ENCODE data around the gene TMEM158.

Gene TMEM158

DNA sequence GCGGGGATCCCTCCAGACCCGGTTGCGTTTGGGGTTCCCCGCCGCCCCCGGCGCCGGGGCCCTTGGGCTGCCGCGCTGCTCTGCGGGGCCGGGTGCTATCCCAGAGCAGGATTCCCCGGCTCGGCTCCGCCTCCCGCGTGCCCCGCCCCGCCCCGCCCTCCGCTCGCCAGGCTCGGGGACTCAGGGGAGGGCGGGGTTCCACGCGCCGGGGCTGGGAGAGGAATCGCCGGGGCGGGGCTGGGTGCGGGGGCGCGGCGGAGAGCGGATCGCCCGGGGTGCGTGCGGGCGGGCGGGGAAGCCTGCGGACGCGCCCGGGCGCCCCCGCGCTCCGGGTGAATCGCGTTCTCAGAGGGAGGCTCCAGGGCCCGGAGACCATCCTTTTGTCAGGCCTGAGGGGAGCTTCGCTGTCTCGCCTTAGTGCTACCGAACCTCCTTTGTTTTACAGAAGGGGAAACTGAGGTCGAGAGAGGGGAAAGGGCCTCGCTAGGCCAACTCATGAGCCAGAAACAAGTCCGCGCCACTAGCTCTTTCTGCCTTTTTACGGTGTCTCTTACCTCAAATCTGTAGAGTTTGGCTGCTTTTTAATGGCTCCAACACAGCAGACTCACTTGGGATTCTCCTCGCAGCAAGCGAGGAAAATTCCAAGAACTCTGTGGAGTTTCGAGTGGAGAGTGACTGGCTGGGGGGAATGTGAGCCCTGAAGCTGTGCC, at the start of gene TMEM158:
TSS of gene TMEM158 (minus strand) at position 82 of the 710 bp plus-strand sequence. CDS start 260 bp downstream, outside the sequence.
- peak in 48 of 51 donors; percentile 3 to 80 (median 48) for DNase-seq

DNA sequence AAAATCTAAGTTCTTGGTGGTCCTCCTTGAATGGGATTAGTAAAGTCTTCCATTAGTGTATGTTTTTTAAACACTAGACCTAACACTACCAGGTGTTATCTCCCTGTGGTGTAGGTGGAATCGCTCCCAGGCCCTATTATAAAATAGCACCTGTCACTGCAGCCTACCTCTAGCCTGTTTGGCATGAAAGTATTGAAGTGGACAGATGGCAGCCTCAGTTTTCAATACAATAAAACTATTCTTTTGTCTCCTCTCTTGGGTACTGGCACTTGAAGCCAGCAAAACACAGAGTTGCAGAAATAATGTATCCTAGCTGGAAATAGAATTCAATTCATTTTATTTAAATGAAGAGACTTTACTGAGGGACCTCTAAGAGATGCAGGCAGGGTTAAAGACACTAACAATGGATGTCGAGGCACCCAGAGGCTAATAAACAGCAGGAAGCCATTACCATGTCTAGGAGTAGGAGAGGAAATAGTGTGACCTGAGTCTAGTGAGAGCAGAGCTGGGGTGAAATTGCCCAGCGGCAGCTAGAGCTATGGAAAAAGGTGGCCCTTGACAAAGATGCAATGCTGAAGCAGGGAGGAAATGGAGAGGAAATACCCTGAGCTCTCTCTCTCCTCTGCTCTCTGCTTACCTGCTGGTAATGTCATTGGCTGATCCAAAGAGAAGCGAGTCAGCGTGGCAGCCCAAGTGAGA, 49.1 kb upstream of the TMEM158 start:
- no peak for DNase-seq

DNA sequence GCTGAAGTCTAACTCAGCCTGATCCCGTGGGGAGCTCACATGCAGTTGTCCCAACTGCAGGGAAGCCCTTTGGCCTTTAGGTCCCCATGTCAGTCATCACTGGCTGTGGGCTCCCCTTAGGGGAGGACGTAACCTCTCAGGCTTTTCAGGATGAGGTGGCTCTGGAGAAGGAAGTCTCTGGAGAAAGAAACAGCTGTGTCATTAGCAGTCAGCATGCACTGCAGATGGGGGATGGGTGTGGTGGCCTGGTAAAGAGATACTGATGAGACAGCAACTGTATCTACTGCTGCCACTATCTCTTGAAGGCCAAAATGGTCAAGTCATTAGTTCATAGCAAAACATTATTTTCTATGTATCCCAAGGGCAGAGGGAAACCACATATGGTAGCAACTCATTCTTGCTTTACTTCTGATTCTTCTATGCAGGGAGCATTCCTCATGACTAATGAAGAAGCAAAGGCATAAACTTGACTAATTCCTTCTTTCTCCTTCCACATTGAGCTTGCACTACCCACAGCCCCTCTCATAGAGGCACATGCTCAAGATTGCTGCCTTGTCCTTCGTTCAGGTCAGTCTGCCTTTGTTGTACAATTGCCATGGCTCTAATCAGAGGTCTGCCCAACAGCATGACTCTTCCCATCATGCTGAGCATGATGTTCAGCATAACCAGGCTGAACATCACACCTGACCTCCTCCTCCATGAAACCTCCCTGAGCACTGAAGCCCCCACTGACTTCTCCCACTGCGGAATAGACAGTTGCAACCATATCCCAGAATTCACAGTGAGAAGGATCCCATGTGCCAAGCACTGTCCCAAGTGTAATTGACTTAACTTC, 47.8 kb upstream of the TMEM158 start:
- no peak for DNase-seq

DNA sequence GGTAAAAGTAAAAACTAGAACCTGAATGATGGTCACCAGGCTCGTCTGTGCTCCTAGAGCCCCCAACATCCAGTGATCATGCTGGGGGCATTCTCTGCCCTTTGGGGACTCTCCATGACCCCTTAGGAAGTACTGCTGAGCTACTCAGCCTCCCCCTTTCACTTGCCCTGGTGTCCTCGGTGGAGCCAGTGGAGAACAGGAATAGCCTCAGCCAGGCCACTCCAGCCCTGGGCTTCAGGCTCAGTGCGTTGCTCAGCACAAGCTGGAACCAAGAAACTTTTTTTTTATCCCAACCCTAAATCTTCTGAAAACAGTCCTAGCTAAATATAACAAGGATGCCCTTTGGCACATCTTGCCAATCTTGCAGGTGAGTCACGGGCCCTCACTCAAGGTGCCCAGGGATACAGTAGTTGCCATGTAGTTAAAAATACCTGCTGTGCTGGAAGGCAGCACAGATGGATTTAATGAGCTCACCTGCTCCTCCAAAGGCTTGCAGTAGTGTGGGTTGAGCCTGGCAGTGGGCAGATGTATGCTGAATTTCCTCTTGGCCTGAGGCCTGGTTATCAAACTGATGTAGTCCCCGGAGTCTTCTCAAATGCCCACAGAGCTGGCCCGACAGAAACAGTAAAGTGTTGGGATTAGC, 46.9 kb upstream of the TMEM158 start:
- DNase-seq, result no peak

DNA sequence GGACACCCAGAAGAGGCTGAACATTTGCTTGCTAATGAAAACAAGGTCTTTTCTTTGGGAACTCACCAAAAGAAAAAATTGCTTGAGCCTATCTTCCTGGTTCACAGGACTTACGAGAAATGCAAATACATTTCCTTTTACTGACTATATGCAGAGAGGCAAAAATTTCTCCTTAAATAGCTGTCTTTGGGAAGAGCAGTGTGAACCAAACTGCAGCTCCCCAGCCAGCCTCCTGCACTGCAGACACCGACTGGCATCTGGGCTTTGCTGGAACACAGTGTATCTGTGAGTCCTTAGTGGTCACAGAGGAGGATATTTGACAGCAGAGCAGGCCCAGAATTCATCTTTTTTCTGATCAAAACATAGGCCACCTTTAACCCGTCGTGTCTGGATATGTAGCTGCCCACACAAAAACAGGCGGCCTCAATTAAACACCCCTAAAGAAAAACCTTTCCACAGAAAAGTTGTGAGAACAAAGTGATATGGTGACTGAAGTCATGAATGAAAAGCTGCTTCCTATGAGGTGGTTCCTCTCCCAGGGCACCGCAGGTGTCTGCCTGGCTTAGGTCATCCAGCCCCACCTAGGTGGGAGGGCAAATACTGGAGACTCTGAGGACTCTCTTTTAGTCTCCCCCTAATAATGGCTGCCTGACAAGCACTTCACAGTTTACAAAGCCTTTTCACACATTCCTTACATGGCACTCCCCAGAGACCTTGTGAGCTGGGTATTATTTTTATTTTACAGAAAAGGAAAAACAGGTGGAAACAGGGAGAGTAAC, 46.1 kb upstream of the TMEM158 start:
- no peak for DNase-seq

DNA sequence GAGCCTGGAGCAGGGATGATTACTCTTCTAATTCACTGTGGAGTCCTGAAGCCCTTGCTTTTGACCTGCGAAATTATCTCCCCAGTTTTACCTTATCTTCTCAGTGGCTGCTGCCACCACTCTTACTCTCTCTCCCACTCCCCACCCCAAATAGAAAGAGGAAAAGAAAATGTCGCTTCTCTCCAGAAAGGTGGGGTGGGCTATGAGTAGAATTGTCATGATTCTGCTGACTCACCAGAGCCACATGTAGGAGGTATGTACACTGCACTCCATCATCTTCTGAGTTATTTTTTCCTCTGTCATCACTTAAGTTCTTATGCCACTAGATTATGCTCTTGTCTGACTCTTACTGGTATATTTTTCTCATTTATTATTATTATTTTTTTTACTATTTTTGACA, 43.9 kb upstream of the TMEM158 start:
- DNase-seq, result no peak

DNA sequence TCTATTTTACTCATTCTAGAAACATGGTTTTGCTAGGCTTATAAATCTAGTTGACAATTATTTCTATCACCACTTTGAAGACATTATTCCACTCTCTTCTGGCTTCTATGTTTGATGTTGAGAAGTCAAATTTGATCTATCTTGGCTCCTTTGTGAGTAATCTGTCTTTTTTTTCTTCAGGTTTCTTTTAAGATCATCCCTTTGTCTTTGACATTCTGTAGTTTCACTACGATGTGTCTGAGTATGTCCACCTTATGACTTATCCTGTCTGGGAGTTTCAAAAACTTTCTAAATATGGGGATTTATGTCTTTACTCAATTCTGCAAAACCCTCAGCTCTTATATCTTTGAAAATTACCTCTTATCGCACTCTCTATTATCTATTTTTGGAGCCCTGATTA, 41.0 kb upstream of the TMEM158 start:
- DNase-seq, result no peak

DNA sequence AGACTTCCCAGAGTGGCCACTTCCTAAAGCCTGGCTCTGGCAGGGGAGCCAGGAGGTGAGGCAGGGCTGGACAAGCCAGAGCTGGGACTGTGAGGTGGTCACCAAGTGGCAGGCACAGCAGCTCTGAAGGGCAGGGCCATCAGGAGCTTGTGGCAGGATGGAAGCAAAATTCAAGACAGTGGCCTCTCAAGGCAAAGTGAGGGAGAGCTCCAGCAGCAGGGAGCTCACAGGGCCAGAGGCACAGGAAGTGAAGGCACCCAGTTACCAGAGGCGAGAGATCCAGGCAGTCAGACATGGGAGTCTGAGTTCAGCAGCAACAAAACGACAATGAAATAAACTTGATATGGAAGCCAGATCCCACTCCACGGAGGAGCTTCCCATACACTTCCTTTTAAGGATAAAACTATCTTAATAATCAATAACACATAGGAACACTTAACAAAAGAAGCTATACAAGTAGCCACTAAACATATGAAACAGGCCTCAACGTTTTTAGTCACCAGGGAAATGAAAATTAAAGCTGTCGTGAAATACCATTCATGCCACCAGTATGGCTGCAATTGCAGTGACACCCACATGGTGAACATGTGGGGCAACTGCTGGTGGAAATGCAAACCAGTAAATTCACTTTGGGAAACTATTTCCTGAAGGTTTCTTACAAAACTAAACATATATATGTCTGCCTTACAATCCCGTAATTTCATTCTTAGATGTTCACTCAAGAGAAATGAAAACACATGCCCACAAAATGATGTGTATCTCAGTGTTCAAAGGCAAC, 35.4 kb upstream of the TMEM158 start:
- no peak for DNase-seq

DNA sequence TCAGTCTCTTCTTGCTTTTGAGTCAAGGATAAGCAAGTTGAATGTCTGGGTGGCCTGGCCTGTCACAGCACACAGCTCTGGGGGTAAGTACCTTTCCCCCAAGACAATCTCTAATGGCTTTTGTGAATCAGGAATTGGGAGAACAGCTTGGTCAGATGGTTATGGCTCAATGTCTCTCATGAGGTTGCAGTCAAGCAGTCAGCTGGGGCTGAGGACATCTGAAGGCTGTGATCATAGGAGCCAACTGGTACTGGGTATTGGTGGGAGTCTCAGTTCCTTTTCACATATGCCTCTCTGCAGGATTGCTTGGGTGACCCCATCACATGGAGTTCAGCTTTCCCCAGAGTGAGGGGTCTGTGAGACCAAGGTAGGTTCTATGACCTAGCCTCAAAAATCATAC, 33.0 kb upstream of the TMEM158 start:
- no peak for DNase-seq

DNA sequence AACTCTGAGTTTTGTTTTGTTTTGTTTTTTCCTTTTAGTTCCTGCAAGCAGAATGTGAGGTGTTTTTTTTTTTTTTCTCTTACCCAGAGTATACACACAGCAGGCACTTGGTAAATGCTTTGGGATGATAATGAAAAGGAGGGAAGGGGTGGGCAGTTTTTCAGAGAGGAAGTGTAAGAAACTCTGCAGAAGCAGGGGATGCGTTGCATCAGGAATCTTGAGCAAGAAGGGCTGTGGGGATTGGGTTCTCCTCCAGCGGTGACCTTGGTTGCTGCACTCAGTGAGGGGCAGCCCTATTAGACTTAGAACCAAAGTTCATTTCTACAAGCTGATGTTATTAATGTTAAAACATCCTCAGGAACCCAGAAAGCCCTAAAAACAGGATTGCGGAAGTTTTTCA, 32.2 kb upstream of the TMEM158 start:
- DNase-seq, result no peak

DNA sequence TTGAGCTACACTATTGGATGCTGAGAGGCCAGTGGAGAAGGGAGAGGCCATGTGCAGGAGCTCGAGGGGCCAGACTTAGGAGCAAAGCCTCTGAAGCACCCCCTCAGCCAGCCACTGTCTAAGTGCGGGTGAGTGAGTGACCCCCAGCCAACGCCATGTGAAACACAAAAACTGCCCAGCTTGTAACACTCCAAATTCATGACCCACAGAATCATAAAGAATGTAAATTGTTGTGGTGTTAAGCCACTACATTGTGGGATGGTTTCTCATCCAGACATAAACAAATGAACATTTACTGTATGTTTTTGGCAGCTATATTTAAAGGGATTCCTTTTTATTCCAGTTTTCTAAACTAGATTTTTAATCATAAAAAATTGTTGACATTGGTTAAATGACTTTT, 27.2 kb upstream of the TMEM158 start:
- DNase-seq, result no peak

DNA sequence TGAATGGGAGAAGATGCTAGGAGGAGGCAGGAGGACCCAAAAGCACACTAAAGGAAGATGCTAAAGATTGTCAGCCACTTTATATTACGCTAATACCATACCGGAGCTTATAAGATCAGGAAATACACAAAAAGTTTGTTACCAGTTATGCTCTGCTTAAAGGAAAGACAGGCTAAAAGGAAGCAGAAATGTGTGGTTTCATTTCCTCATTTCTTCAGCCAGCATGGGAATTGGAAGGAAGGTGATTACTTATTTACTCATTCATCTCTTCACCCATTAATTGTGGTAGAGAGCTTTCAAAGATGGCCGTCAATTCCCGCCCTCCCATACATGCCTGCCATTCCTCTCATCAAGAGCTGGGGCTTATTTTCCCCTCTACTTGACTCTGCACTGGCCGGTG, 26.7 kb upstream of the TMEM158 start:
- no peak for DNase-seq

DNA sequence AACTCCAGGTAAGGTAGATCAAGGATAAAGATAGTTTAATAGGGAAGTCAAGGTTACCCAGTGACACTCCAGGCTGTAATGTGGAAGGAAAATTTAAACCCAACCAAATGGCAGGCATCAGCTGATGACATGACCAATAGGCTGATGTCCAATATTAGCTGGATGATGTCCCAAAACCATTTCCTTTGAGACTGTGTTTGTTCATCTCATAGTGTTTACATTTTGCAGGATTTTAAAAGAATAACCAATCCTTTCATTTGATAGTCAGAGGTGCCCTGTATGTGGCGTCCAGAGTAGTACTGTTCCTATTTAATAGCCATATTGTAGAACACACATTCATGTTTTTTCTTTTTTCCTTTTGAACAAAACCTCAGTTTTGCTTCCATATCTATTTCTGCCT, 23.3 kb upstream of the TMEM158 start:
- DNase-seq, result no peak

DNA sequence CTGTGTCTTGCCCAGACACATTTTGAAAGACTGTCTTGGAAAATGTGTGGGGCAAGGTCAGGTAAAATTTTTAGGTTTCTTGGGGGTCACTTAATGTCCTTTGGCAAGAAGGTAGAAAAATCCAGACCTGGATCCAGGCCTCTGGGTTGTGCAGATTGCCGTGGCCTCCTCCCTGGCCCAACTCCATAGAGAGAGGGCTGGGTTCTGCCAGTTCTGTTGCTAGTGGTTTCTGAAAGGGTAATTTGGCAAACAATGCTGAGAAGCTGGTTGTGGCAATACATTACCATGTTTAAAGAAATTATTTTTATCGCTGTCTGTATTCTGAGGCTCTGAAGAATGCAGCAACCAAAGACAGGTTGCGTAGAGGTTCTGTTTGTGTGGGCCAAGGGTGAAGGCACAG, 20.2 kb upstream of the TMEM158 start:
- DNase-seq, result no peak

DNA sequence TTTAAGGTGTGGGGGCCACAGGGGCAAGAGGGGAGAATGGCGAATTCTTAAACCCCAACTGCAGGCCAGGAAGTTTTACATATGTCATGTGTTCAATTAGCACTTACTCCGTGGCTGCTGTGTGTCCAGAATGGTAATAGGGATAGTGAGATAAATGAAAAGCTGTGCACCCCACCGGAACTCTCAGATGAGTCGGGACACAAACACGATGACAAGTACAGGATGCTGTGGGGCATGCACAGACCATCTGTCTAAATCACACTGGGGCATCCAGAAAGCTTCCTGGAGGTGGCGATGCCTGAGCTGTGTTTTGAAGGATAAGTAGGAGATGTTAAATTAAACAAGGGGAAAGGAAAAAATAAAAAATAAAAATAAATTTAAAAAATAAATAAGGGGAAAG, 18.3 kb upstream of the TMEM158 start:
- no peak for DNase-seq

DNA sequence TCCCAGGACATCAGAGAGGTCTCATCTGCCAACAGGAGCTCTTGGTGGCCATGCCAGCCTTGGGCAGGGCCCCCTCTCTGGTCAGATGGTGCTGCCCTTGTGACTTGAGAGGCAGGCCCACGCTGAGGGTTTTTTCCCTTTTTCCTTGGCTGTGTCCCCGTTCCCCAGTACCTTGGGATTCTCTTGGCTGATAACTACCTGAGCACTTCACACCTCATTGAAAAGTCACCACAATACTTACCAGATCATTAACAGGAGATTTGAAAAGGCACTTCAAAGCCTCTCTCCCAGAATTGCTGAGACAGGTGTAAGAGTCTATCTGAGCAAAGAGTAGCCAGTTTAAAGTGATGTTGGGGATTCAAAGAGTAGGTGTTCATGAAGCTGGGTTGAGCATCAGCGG, 15.1 kb upstream of the TMEM158 start:
- no peak for DNase-seq

DNA sequence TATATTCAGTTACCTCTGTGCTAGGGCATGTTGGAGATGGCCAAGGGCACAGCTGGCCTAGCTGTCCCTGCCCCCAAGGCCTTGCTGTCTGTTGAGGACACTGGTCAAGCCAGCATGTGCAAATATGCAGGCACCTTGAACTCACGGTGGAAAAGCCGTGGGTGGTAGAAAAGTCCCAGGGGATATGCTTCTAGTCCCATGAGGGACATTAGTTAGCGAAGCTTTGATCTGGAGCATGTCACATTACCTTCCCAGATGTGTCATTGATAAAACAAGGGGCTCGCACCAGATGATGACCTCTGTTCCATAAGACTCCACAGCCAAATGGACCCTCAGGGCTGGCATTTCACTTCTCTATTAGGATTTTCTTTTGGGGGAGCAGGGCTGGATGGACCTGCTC, 14.2 kb upstream of the TMEM158 start:
- no peak for DNase-seq

DNA sequence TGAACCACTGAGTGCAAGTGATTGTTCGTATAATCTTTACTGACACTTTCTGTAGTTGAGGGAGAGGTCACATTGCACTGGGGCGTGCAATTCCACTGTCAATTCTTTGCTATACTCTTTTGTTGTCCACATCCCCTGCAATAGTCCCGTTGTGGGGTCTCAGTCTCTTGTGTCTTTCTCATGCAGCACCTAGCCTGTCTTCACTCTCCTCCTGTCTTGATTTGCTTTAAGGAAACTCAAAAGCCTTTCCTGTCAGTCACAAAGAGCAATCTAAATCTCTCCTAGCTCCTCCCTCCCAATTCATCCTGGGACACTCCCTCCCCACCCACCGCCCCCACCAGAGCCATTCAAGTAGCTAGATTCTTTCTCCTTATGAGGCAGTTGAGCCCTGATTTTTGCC, 13.2 kb upstream of the TMEM158 start:
- DNase-seq, result no peak

DNA sequence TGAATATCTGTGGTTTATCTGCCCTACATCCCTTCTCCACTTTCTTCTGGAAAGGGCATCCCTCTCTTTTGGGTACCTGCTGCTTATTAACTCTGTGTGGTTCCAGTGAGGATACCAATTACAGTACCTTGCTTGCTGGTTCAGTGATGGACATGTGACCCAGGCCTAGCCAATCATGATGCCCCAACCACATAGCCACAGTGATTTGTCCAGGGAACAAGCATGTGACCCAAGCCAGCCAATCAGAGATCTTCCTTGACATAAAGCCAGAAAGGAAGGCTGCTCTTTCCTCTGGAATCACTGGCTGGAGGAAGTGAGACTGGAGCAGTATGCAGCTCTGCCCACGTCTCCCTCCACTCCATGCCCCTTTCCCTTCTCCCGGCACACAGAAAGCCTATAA, 10.9 kb upstream of the TMEM158 start:
- DNase-seq, result no peak

DNA sequence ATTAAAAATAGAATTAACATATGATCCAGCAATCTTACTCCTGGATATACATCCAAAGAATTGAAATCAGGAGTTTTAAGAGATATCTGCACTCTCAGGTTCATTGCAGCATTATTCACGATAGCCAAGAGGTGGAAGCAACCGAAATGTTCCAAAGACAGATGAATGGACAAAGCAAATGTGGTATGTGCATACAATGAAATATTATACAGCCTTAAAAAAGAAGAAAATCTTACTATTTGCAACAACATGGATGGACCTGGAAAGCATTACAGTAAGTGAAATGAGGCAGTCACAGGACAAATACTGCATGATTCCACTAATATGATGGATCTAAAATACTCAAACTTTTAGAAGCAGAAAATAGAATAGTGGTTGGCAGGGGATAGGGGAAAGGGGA, 9.3 kb upstream of the TMEM158 start:
- no peak for DNase-seq

All from hypothalamus (tissue), 51 donors.